Gastroesophageal sphincter (tissue), 3 donors: ENCODE data around the gene NRARP.

Experiments used
- CTCF ChIP-seq, 4 experiments: fragments of 200-600 bp in 2 of 4; fragments of 450-650 bp in 2 of 4; sonication (generic) in 1 of 4; IDR thresholded peaks; one replicate each; pipeline ENCODE4 v1.5.1; 2017 to 2019; ENCODE audit warnings: antibody characterized with exemption in 4 of 4, mild to moderate bottlenecking in 2 of 4, moderate library complexity in 2 of 4
- POLR2A ChIP-seq, 2 donors: fragments of 450-650 bp; IDR thresholded peaks; one replicate each; pipeline ENCODE4 v1.6.1; 2017; ENCODE audit warnings: antibody characterized with exemption in 2 of 2, mild to moderate bottlenecking in 2 of 2, moderate library complexity in 1 of 2
- POLR2AphosphoS5 ChIP-seq: sonication (generic); formaldehyde crosslinking; IDR thresholded peaks from one replicate; pipeline ENCODE4 v1.6.1; 2017; ENCODE audit warnings: antibody characterized with exemption

- TF ChIP-seq CTCF (IDR thresholded peaks at IDR 0.05) (no peak), POLR2A (IDR thresholded peaks at IDR 0.05) (no peak), POLR2AphosphoS5 (no peak)
These were observed 39.2 kb upstream of the NRARP start for GRCh38 chr9:137341227-137341626.
